GM23248 (cell line): ENCODE measurements around the gene LIX1.

Experiments
- EZH2 ChIP-seq: fragments of 200-600 bp; sonication (generic); IDR thresholded peaks from 2 replicates; pipeline ENCODE4 v1.6.1; 2018; ENCODE audit warnings: antibody characterized with exemption, mild to moderate bottlenecking; ENCODE audit not compliant: insufficient read depth, poor library complexity, severe bottlenecking
- EZH2phosphoT487 ChIP-seq: fragments of 200-600 bp; sonication (generic); IDR thresholded peaks from 2 replicates; pipeline ENCODE4 v1.6.1; 2018; ENCODE audit warnings: antibody characterized with exemption, moderate library complexity, mild to moderate bottlenecking, low read depth; ENCODE audit not compliant: insufficient read depth

DNA sequence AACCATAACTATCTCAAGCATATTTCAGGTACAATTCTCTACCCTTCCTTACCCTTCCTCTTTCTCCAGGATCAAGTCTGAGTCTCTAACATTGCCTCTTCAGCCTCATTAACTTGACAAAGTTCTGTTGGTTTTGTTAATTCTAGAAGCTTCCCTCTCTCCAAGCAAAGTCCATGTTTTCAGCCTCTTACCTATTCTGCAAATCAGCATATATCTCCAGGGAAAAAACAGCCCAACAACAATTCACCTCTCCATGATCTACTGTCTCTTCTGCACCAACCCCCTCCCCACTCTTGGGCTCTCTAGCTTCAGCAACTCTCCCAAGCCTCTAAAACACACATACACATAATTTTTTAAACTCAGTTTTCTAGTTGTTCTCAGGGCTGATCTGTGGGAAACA, 72.2 kb downstream of the LIX1 start:
- no peak for TF ChIP-seq EZH2phosphoT487
- TF ChIP-seq EZH2, result no peak
